Activated CD4-positive, alpha-beta T cell treated with anti-CD3 and anti-CD28 coated beads, Interleukin-2, amount 10 ng/mL, durations not matched to agents 24 days and 14 days (primary cell): ENCODE data around the gene USP2. TPM values are rescaled to one million over a fixed set of nuclear protein-coding genes. Genes with fewer than 3 reads are reported as not detected.

Experiments used
- DNase-seq: peaks from one replicate; pipeline ENCODE4 v3.0.0; 2022
- H3K27ac Mint-ChIP-seq: one replicate; pipeline ENCODE4 v1.8.0; 2022; ENCODE audit warnings: mild to moderate bottlenecking, mixed read lengths
- H3K27me3 Mint-ChIP-seq: one replicate; pipeline ENCODE4 v1.8.0; 2022; ENCODE audit warnings: mixed read lengths
- H3K36me3 Mint-ChIP-seq: one replicate; pipeline ENCODE4 v1.8.0; 2022; ENCODE audit warnings: low read depth, mild to moderate bottlenecking, mixed read lengths
- H3K4me1 Mint-ChIP-seq: one replicate; pipeline ENCODE4 v1.8.0; 2021; ENCODE audit warnings: mixed read lengths
- H3K4me3 Mint-ChIP-seq: one replicate; pipeline ENCODE4 v1.8.0; 2022; ENCODE audit warnings: mild to moderate bottlenecking, moderate library complexity, mixed read lengths
- H3K9me3 Mint-ChIP-seq: one replicate; pipeline ENCODE4 v1.8.0; 2021; ENCODE audit warnings: mixed read lengths
- intact Hi-C: fragments of 100-400 bp; cut with micrococcal nuclease; formaldehyde crosslinking; loops from one replicate; pipeline ENCODE4 v1.15.1; 2023
- total RNA-seq: library from RNA; stranded (reverse); gene quantifications from 2 replicates; pipeline ENCODE4 v1.2.3, GENCODE V29; 2022

The USP2 gene
- total RNA-seq, 1 donor from 2014 or later: 0.35 TPM

- Mint-ChIP-seq H3K27me3 (peaks cover 27% of the 10 kb centered on the region), H3K27ac (no peak overlapping the region), H3K9me3 (no peaks in the 10 kb centered on the region), H3K36me3 (no peaks in the 10 kb centered on the region), H3K4me3 (no peak overlapping the region), H3K4me1 (peaks cover 4% of the 10 kb centered on the region)
- DNase-seq: no peak
- intact Hi-C loops: no loop called here
Observed at GRCh38 chr11:119368121-119369034, 13.1 kb downstream of the USP2 start.

DNA sequence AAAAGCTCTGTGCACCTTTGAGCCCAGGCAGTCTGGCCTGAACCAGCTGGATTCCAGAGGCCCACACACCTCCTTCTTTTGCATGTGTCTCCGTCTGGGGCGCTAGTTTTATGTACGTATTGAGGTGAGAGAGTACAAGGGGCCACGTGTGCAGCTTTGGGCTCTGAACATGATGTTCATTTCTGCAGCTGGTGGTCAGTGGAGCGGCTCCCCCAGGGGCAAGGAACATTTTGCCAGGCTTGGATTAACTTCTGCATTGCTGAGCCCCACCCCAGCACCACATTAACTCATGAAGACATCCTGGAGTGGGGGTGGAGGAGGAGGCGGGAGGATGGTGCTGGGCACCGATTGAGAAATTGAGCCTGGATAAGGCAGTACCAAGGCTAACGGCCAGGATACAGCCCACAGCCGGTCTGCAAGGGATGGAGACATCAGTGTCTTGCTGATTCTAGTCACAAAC lies 13.8 kb downstream of the USP2 start:
- Mint-ChIP-seq H3K4me1 (peaks cover 4% of the 10 kb centered on the region), H3K4me3 (no peak overlapping the region), H3K9me3 (no peaks in the 10 kb centered on the region), H3K36me3 (no peaks in the 10 kb centered on the region), H3K27me3 (peaks cover 33% of the 10 kb centered on the region), H3K27ac (no peak overlapping the region)
- no peak for DNase-seq
- intact Hi-C loops: no loop called here

- H3K9me3 Mint-ChIP-seq: no peaks in the 10 kb centered on the region
- intact Hi-C loops: no loop called here
- H3K27me3 Mint-ChIP-seq: peaks cover 40% of the 10 kb centered on the region
- no peak for DNase-seq
- no peak overlapping the region for H3K27ac Mint-ChIP-seq
- H3K4me3 Mint-ChIP-seq: no peak overlapping the region
- H3K36me3 Mint-ChIP-seq: no peaks in the 10 kb centered on the region
- peaks cover 7% of the 10 kb centered on the region for H3K4me1 Mint-ChIP-seq
Observed at GRCh38 chr11:119366690-119367620, 14.5 kb downstream of the USP2 start.

DNA sequence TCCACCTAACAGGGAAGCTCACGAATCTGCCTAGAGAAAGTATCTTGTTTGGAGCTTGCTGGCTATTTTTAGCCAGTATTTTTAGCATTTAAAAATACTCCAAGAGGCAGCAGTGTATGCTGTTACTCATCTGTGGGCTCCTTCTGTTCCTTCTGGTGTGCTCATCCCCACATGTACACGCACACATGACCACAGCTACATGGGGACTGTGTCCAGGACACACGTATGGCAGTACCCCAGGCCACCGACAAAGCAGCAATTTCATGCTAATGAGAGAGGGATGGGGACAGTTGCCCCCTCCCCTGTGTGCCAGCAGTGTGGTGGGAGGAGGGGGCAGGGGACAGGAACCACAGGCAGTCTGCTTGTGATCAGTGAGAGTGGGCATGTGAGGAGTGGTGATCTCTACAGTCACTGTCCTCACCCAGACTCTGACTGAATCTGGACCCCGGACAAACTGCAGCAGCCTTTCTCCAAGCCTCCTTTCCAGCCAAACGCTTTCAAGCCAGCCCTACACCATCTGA lies 16.4 kb downstream of the USP2 start:
- H3K27ac Mint-ChIP-seq: peak overlapping the region; percentile 45
- H3K9me3 Mint-ChIP-seq: no peaks in the 10 kb centered on the region
- H3K4me1 Mint-ChIP-seq: peaks cover 7% of the 10 kb centered on the region
- H3K27me3 Mint-ChIP-seq: peaks cover 43% of the 10 kb centered on the region
- intact Hi-C loops: no loop called here
- peak overlapping the region; percentile 81 for H3K4me3 Mint-ChIP-seq
- no peak for DNase-seq
- no peaks in the 10 kb centered on the region for H3K36me3 Mint-ChIP-seq

DNA sequence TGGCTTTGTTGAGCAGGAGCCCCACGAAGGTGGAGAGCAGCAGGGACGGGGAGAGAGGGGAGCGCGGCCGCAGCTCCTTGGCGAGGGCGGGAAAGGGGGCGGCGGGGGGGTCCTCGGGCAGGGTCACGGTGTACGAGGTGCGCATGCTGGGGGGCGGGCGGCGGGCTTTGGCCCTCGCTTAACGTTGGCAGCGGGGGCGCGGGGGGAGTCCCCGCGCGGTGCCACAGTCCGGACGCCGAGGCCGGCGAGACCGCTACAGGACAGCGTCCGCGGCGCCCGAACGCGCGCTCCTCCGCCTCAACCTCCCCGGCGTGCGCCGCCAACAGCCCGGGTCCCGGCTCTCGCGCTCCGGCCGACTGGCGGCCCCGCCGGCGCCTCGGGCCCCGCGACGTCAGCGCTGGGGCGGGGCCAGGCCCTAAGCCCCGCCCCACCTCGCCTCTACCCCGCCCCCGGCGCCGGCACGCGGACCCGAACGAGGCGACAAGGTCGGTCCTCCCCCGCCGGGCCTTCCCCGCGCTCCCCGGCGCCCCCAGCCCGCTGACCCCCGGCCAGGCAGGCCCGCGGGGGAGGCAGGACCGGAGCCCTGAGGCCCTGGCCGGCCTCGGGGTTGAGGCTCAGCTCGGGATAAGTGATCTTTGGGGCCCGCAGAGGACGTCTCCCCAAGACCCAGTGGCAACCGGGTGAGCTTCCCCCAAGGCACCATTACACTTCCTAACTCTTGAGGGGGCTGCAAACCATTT lies 17.5 kb downstream of the USP2 start:
- no peak overlapping the region for H3K27ac Mint-ChIP-seq
- intact Hi-C loops: loop anchor here (1.0 kb wide), 1 partner anchor 17 kb away; the partner anchor contains the start of gene USP2
- peak; percentile 90 for DNase-seq
- H3K4me3 Mint-ChIP-seq: peak overlapping the region; percentile 81
- H3K4me1 Mint-ChIP-seq: peaks cover 7% of the 10 kb centered on the region
- H3K9me3 Mint-ChIP-seq: no peaks in the 10 kb centered on the region
- H3K27me3 Mint-ChIP-seq: peaks cover 42% of the 10 kb centered on the region
- H3K36me3 Mint-ChIP-seq: no peaks in the 10 kb centered on the region

- no peaks in the 10 kb centered on the region for H3K9me3 Mint-ChIP-seq
- H3K27me3 Mint-ChIP-seq: peaks cover 43% of the 10 kb centered on the region
- intact Hi-C loops: no loop called here
- no peak overlapping the region for H3K27ac Mint-ChIP-seq
- peak overlapping the region; percentile 40 for H3K4me3 Mint-ChIP-seq
- no peak for DNase-seq
- peaks cover 7% of the 10 kb centered on the region for H3K4me1 Mint-ChIP-seq
- H3K36me3 Mint-ChIP-seq: no peaks in the 10 kb centered on the region
Observed at GRCh38 chr11:119363081-119363850, 18.2 kb downstream of the USP2 start.

GRCh38 chr11:119362741-119363080 lies 18.8 kb downstream of the USP2 start:
- no peaks in the 10 kb centered on the region for H3K9me3 Mint-ChIP-seq
- H3K27me3 Mint-ChIP-seq: peaks cover 46% of the 10 kb centered on the region
- peak overlapping the region; percentile 41 for H3K4me3 Mint-ChIP-seq
- H3K4me1 Mint-ChIP-seq: peaks cover 7% of the 10 kb centered on the region
- intact Hi-C loops: no loop called here
- DNase-seq: no peak
- H3K27ac Mint-ChIP-seq: no peak overlapping the region
- no peaks in the 10 kb centered on the region for H3K36me3 Mint-ChIP-seq

DNA sequence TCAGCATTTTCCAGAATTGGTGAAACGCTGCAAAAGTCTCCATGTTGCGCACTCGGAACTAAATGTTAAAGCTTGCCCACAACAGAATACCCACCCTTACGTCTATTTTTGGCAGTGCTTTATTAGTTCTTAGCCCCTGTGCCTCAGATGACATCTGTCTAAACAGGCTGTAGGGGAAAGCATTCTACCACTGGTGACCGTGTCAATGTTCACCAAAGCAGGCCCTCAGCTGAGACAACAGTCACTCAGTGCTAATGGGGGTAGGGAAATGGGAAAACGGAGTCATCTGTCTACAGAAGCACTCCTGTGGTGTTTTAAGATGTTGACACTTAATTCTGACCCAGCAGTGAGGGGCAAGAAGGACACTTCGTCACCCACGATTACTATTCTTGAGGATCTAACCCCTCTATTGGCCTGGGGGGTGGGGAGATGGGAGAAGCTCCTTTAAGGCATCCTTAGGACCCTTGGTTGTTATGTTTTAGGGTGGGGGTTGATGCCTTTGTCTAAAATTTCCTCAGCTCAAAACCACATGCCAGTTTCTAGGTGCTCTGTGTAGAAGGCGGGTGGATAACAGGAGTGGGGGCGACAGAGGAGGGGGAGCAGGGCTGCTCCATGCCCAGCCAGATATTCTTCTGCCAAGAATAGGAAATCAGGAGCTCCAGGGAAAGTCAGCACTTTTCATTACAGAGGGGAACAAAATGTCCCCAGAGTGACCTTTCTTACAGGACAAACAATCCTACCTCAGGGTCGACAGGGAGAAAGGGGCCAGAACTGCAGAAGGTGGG lies 19.4 kb downstream of the USP2 start:
- peak overlapping the region; percentile 41 for H3K4me3 Mint-ChIP-seq
- DNase-seq: no peak
- H3K36me3 Mint-ChIP-seq: no peaks in the 10 kb centered on the region
- peaks cover 50% of the 10 kb centered on the region for H3K27me3 Mint-ChIP-seq
- H3K9me3 Mint-ChIP-seq: no peaks in the 10 kb centered on the region
- intact Hi-C loops: no loop called here
- peaks cover 7% of the 10 kb centered on the region for H3K4me1 Mint-ChIP-seq
- H3K27ac Mint-ChIP-seq: no peak overlapping the region

- Mint-ChIP-seq H3K27me3 (peaks cover 44% of the 10 kb centered on the region), H3K27ac (no peak overlapping the region), H3K36me3 (no peaks in the 10 kb centered on the region), H3K4me3 (no peak overlapping the region), H3K9me3 (no peaks in the 10 kb centered on the region), H3K4me1 (peaks cover 11% of the 10 kb centered on the region)
- DNase-seq: no peak
- intact Hi-C loops: no loop called here
Observed at GRCh38 chr11:119361056-119361787, 20.3 kb downstream of the USP2 start.

DNA sequence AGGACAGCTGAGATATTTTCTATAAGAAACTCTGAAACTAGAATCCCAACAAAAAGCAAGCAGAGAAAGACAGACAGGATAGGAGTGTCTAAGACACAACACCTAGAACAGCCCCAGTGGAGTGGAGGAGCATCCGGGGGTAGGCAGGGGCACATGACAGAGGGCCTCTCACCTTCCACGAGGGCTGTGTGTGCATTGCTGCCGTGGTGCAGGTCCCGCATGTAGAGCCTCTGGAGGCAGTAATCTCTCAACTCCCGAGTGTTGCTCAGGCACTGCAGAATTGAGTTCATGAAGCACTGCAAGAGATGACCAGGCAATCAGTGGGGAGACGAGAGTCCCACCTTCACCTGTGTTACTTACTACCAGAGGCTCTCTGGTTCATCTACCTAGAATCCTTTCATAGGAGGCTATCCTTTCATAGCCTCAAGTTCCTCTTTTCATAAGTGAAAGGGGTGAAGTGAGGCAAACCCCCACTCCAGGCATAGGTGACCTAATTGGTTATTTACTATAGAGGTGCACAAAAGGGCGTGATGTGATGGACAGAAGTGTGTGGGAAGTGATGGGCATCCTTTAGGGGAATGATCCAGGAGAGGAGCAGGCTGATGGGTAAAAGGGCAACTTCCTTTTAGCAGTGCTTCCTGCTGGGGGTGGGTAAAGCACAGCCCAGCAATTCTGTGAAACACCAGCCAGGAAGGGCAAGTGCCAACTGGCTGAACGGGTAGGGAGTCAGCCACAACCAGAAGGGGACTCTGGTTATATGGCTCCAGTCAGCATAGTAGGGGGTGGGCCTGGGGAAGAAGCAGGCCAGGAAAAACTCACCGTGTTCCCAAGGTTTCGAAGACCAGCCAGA lies 21.9 kb downstream of the USP2 start:
- Mint-ChIP-seq H3K4me3 (no peak overlapping the region), H3K27me3 (peaks cover 44% of the 10 kb centered on the region), H3K9me3 (no peaks in the 10 kb centered on the region), H3K4me1 (peaks cover 10% of the 10 kb centered on the region), H3K36me3 (no peaks in the 10 kb centered on the region), H3K27ac (no peak overlapping the region)
- intact Hi-C loops: no loop called here
- DNase-seq: no peak

DNA sequence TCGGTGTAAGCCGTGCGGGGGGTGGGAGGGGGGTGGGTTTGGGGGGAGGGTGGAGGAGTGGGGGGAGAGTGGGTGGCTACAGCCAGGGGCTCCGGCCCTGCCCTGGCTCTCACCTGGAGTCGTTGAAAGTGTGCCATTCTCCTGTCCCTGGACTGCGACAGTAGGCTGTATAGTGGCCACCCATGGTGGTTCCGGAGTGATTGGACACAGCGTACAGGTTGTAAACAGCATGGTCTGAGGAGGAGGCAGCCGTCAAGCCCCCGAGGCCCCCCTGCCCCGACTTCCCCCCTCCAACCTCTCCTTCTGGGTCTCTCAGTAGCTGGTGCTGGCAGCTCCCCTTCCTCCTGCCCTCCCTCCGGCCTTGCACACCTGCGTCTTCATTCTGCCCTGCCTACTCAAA lies 24.4 kb downstream of the USP2 start:
- intact Hi-C loops: no loop called here
- Mint-ChIP-seq H3K27ac (no peak overlapping the region), H3K4me1 (peaks cover 5% of the 10 kb centered on the region)

More for the DNA sequence above, 24.4 kb downstream of the USP2 start:
- DNase-seq: no peak
- Mint-ChIP-seq H3K36me3 (no peaks in the 10 kb centered on the region), H3K27me3 (peaks cover 39% of the 10 kb centered on the region), H3K9me3 (no peaks in the 10 kb centered on the region), H3K4me3 (peak overlapping the region; percentile 63)
